ENCODE data around the gene MFNG.

DNA sequence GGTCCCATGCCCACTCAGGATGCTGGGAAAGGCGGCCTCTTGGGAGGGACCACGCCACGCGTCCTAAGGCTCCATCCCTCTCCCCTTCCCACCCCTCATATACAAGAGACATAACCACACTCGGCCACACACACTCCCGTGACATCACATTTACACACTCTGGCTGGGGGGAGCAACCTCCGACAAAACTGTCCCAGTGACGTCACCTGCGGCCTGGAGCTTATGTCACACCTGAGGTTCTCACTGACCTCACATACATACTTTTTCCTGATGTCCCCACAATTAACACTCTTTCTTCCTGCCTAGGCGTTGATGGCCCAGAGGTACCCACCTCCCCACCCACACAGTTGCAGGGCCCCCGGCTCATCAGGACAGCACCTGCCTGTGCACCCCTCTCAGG lies 60.8 kb downstream of the MFNG start:
- TF ChIP-seq, protein P1, sequence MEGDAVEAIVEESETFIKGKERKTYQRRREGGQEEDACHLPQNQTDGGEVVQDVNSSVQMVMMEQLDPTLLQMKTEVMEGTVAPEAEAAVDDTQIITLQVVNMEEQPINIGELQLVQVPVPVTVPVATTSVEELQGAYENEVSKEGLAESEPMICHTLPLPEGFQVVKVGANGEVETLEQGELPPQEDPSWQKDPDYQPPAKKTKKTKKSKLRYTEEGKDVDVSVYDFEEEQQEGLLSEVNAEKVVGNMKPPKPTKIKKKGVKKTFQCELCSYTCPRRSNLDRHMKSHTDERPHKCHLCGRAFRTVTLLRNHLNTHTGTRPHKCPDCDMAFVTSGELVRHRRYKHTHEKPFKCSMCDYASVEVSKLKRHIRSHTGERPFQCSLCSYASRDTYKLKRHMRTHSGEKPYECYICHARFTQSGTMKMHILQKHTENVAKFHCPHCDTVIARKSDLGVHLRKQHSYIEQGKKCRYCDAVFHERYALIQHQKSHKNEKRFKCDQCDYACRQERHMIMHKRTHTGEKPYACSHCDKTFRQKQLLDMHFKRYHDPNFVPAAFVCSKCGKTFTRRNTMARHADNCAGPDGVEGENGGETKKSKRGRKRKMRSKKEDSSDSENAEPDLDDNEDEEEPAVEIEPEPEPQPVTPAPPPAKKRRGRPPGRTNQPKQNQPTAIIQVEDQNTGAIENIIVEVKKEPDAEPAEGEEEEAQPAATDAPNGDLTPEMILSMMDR (IDR thresholded peaks at IDR 0.05; ENCODE audit: low read depth, low read length, poor library complexity, severe bottlenecking) = no peak
- TF ChIP-seq EZH2phosphoT487 (IDR thresholded peaks at IDR 0.05; ENCODE audit: borderline replicate concordance, low read length) = no peak

Data from DOHH2 (cell line).